Upper lobe of right lung (tissue), 1 donor: ENCODE measurements around the gene SDC4. TPM values are rescaled to one million over a fixed set of nuclear protein-coding genes. Genes with fewer than 3 reads are reported as not detected.

Experiments
- ATAC-seq: fragments of 200-7000 bp; cut with Tn5 transposase; one replicate; pipeline ENCODE4 v1.9.1; 2020; ENCODE audit warnings: mild to moderate bottlenecking, moderate library complexity
- DNase-seq: peaks from one replicate; pipeline ENCODE4 v3.0.0-alpha.2; 2020
- H3K27ac ChIP-seq: fragments of 200-600 bp; one replicate; pipeline ENCODE4 v1.8.0; 2022
- H3K27me3 ChIP-seq: fragments of 200-600 bp; one replicate; pipeline ENCODE4 v1.8.0; 2022; ENCODE audit warnings: mild to moderate bottlenecking
- H3K36me3 ChIP-seq: fragments of 200-600 bp; one replicate; pipeline ENCODE4 v1.8.0; 2022
- H3K4me1 ChIP-seq: fragments of 200-600 bp; one replicate; pipeline ENCODE4 v1.8.0; 2022
- H3K4me3 ChIP-seq: fragments of 200-600 bp; one replicate; pipeline ENCODE4 v1.8.0; 2022; ENCODE audit warnings: mild to moderate bottlenecking
- H3K9me3 ChIP-seq: fragments of 200-600 bp; one replicate; pipeline ENCODE4 v1.8.0; 2022
- CTCF ChIP-seq: fragments of 200-600 bp; IDR thresholded peaks from one replicate; pipeline ENCODE4 v1.8.0; 2022; ENCODE audit warnings: antibody characterized with exemption
- intact Hi-C: fragments of 100-400 bp; cut with DNase I; formaldehyde crosslinking; loops from one replicate; pipeline ENCODE4 v1.11.0; 2022
- total RNA-seq: library from RNA; stranded (reverse); fragmentation: NEBNext Ultra II Directional; extraction: Animal tissue kit (Norgen Biotek cat#: 25700); gene quantifications from one replicate; pipeline ENCODE4 v1.2.1, GENCODE V29; 2021
- donor health status: DM: no; HTN: yes; CAD: no; lungs with severe emphysema.

The SDC4 gene
- total RNA-seq, 1 donor from 2014 or later, result 345 TPM

GRCh38 chr20:45362804-45363610 lies 14.8 kb upstream of the SDC4 start, which contains the start of gene SYS1:
Gene SYS1 (plus strand): TSS chr20:45363156. CDS start chr20:45363532, 376 bp downstream.
- Histone ChIP-seq H3K27me3 (no peaks in the 10 kb centered on the region), H3K27ac (peak within 1 kb of the TSS; percentile 97), H3K9me3 (no peaks in the 10 kb centered on the region), H3K4me3 (peak within 1 kb of the TSS; percentile 64), H3K36me3 (peaks cover 34% of the 10 kb centered on the region), H3K4me1 (peaks cover 65% of the 10 kb centered on the region)
- peak; percentile 82 for TF ChIP-seq CTCF
- peak; percentile 88 for ATAC-seq
- intact Hi-C loops, result loop anchor here (10.0 kb wide), 1 partner anchor 72 kb away; no protein-coding TSS in a partner anchor
- peak; percentile 100 for DNase-seq

GRCh38 chr20:45361793-45362192 lies 13.6 kb upstream of the SDC4 start:
- Histone ChIP-seq H3K27me3 (no peaks in the 10 kb centered on the region), H3K9me3 (no peaks in the 10 kb centered on the region), H3K36me3 (peaks cover 21% of the 10 kb centered on the region), H3K4me3 (peak overlapping the region; percentile 64), H3K4me1 (peaks cover 66% of the 10 kb centered on the region), H3K27ac (peak overlapping the region; percentile 97)
- DNase-seq (no peak), ATAC-seq (no peak)
- intact Hi-C loops, result loop anchor here (10.0 kb wide), 1 partner anchor 73 kb away; no protein-coding TSS in a partner anchor
- TF ChIP-seq CTCF, result no peak

GRCh38 chr20:45359406-45360148 lies 11.4 kb upstream of the SDC4 start:
- intact Hi-C loops, result loop anchor here (10.0 kb wide), 1 partner anchor 75 kb away; no protein-coding TSS in a partner anchor
- Histone ChIP-seq H3K4me3 (no peak overlapping the region), H3K27ac (peak overlapping the region; percentile 75), H3K4me1 (peaks cover 58% of the 10 kb centered on the region), H3K36me3 (no peaks in the 10 kb centered on the region), H3K27me3 (no peaks in the 10 kb centered on the region), H3K9me3 (no peaks in the 10 kb centered on the region)
- no peak for DNase-seq
- TF ChIP-seq CTCF, result no peak
- no peak for ATAC-seq

GRCh38 chr20:45359069-45359405 lies 10.8 kb upstream of the SDC4 start:
- Histone ChIP-seq H3K9me3 (no peaks in the 10 kb centered on the region), H3K4me3 (no peak overlapping the region), H3K27me3 (no peaks in the 10 kb centered on the region), H3K27ac (peak overlapping the region; percentile 75), H3K4me1 (peaks cover 55% of the 10 kb centered on the region), H3K36me3 (no peaks in the 10 kb centered on the region)
- intact Hi-C loops, result no loop called here
- peak; percentile 82 for DNase-seq
- TF ChIP-seq CTCF, result no peak
- ATAC-seq, result peak; percentile 62

GRCh38 chr20:45358282-45359068 lies 10.3 kb upstream of the SDC4 start:
- no peak overlapping the region for H3K4me3 ChIP-seq
- intact Hi-C loops, result no loop called here
- H3K4me1 ChIP-seq, result peaks cover 51% of the 10 kb centered on the region
- peak overlapping the region; percentile 75 for H3K27ac ChIP-seq
- no peak for TF ChIP-seq CTCF
- H3K9me3 ChIP-seq, result no peaks in the 10 kb centered on the region
- H3K36me3 ChIP-seq, result no peaks in the 10 kb centered on the region
- DNase-seq (peak; percentile 88), ATAC-seq (peak; percentile 69)
- no peaks in the 10 kb centered on the region for H3K27me3 ChIP-seq
